HG03432 (cell line): ENCODE measurements around the gene PLEKHO1.
"Not testable (repeated sequence)": the region's sequence is repeated elsewhere in the genome, so short reads cannot be mapped to it uniquely, and the experiment has no call there.

Experiments used
- ATAC-seq: cut with Tn5 transposase; IDR thresholded peaks from one replicate; pipeline ENCODE4 v1.9.1; 2021; ENCODE audit warnings: mild to moderate bottlenecking, moderate library complexity; ENCODE audit not compliant: unreplicated experiment

Gene PLEKHO1

DNA sequence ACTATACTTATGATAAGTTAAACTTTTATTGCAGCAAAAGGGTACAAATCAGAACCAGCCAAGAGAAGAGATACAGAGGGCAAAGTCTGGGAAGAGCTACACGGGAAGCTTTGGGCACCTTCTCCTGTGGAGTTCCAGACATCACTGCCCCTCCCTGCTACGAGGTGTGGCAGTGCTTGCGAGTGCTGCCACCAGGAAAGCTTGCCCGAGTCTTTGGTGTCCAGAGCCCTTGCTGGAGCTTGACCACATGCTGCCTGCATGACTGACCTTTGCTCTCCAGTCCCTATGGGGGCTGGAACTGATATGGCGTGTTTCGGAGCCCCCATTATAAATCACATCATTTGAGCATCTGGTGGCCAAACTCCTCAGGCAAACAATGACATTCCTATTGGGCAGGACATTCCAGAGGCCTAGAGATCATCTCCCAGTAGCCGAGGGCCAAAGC, 23.4 kb downstream of the PLEKHO1 start:
- no peak for ATAC-seq

DNA sequence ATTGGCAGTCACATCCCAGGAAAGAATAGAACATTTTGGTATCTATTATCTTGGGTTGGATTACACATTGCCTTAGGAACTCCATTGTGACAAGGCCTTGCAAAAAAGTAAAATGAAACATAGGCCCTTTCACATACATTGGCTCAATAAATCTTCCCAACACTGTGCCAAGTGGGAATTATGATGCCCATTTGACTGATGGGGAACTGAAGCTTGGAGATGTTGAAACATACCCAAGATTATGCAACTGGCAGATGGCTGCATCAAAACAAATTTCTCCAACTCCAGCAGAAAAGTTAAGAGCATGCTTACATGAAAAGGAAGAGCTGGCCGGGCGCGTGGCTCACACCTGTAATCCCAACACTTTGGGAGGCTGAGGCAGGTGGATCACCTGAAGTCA, 26.9 kb downstream of the PLEKHO1 start:
- ATAC-seq, result no peak

DNA sequence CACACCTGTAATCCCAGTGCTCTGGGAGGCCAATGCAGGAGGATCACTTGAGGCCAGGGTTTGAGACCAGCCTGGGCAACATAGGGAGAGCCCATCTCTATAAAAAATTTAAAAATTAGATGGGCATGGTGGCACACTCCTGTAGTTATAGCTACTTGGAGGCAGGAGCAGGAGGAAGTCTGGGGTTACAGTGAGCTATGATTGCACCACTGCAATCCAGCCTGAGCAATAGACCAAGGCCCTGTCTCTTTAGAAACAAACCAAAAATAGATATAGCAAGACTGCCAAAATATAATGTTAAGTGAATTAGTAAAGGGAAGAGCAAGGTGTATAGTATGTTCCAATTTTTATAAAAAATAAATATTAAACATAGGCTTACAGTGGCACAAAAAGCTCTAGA, 28.8 kb downstream of the PLEKHO1 start:
- ATAC-seq, result no peak

DNA sequence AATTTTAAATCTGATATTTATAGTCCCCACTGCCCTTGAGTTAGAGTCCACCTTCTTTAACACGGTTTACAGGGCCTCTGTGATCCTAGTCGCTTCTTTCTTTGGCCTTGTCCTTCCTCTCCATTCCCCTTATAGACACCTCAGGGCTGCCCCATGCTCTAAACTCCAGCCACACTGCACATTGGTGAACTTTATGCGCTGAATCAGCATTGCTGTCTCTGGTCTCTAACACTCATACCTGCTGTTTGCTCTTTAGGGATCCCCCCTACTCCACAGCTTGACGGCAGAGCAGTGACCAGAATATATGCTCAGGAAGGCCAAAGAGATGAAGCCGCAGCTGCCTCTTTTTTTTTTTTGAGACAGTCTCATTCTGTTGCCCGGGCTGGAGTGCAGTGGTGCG, 30.2 kb downstream of the PLEKHO1 start:
- no peak for ATAC-seq

DNA sequence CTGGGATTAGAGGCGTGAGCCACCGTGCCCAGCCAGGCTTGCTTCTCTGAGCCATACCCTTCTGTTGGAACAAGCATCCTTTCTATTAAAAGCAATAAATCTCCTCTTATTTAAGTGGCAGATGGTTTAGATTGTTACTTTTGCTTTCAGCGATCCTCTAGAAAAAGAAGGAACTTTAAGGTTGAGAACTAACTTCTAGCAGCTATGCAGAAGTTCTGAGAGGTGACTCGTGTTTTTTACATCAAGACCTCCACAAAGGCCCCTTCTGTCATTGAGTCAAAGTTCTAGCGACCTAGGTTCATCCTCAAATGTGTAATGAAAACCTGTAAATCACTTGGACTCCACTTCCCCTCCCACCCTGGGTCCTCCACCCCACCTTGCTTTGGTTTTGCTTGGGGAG, 30.8 kb downstream of the PLEKHO1 start:
- ATAC-seq, result no peak

DNA sequence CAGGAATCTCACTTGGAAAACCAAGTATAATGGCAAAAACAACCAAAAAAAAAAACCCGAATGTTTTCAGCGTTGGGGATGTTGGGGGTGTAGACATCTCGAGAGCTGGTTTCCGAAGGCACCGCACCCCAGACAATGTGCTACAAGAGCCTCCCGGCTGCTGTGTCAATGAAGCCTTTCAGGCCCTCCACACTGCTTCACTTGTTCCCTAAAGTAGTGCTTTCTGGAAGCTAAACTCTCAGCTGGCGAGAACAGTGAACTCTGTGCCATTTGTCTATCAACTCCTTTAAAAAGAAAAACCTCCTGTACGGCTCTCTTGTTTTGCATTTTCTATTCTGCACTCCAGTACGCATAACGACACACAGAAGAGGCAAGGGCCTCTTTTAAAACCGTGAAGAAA, 32.5 kb downstream of the PLEKHO1 start:
- ATAC-seq, result no peak

DNA sequence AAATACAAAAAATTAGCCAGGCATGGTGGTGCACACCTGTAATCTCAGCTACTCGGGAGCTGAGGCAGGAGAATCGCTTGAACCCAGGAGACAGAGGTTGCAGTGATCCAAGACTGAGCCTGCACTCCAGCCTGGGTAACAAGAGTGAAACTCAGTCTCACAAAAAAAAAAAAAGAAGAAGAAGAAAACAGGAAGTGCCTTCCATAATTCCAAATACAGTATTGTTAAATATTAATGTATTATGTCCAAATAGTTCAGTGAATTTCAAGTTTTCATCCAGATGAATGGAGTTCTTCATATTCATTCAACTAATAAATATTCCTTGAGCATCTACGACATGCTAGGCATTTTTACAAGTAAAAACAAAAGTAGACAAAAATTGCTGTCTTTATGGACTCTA, 33.3 kb downstream of the PLEKHO1 start:
- ATAC-seq, result no peak

DNA sequence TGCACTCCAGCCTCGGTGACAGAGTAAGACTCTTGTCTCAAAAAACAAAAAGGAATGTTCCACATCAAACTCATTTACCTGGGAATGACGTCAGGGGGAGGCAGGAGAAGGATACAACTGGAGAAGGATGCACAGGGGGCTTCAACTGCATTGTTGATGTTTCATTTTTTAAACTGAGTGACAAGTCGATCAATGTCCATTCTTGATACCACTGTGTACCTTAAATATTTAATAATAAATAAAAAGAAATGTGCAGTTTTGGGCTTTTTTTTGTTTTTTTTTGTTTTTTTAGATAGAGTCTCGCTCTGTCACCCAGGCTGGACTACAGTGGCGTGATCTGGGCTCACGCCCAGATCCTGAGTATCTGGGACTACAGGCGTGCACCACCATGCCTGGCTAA, 35.8 kb downstream of the PLEKHO1 start:
- ATAC-seq, result no peak

DNA sequence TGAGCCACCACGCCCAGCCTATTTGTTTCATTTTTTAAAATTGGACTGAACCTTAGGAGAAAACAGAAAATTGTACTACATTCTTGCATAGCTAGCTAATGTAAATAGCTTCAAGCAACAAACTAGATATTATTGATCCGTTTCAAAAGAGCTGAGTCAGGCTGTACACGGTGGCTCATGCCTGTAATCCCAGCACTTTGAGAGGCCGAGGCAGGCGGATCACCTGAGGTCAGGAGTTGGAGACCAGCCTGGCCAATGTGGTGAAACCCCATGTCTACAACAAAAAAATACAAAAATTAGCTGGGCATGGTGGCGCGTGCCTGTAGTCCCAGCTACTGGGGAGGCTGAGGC, 36.7 kb downstream of the PLEKHO1 start:
- not testable (repeated sequence) for ATAC-seq

DNA sequence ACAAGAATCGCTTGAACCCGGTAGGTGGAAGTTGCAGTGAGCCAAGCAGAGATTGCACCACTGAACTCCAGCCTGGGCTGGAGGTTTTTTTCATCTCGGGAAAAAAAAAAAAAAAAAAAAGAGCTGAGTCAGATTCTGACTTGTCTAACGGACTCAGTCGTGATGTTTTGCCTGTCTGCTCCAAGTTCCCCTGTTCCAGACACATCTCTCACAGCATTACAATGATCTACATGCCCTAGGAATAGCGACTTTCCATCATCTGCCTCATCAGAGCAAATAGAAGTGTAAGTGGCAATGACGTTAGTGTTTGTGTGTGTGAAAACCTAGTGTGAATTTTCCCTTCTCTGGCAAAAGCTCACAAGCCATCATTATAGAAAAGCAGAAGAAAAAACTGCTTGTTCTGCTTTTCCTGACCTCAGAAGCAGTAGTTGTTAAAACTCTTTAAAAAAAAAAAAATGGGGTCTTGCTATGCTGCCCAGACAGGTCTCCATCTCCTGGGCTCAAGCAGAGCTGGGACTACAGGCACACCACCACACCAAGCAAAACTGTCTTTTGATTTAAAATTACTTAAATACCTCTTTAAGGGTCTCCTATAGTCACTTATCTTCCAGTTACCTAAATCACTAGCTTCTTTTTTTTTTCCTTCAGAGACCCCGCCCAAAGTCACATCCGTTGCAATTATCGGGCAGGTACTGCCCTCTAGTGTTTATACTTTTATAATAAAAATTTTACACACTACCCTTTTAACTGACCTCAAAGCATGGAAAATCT, 37.3 kb downstream of the PLEKHO1 start:
- no peak for ATAC-seq

DNA sequence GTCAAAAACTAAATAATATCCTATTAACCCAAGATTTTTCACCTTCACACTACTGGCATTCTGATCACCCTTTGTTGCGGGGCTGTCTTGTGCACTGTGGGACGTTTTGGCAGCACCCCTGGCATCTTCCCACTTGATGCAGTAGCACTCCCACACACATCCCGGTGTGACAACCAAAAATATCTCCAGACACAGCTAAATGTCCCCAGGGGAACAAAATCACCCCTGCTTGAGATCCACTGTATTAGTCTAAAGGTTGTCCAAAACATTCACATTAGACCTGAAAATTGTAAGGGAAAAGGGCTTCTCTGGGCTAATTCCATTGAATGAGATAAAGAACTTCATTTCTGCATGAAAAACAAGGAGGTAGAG, 37.8 kb downstream of the PLEKHO1 start:
- ATAC-seq, result no peak

DNA sequence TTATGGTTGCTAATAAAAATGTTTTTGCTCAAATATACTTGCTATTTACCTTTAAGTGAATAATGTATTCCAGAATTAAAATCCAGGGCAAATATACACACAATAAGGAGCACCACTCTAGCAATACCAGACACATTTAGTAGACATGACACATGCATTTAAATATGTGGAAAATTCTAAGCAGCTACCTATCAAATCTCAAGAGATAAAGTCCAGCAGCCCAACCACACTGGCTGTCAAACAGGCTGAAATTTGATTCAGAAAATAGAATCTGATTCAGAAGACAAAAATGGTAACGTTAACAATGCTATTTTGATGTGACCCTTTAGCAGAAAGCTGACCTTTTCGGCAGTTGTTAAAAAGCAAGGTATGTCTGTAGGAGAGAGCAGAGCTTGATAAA, 42.3 kb downstream of the PLEKHO1 start:
- no peak for ATAC-seq

DNA sequence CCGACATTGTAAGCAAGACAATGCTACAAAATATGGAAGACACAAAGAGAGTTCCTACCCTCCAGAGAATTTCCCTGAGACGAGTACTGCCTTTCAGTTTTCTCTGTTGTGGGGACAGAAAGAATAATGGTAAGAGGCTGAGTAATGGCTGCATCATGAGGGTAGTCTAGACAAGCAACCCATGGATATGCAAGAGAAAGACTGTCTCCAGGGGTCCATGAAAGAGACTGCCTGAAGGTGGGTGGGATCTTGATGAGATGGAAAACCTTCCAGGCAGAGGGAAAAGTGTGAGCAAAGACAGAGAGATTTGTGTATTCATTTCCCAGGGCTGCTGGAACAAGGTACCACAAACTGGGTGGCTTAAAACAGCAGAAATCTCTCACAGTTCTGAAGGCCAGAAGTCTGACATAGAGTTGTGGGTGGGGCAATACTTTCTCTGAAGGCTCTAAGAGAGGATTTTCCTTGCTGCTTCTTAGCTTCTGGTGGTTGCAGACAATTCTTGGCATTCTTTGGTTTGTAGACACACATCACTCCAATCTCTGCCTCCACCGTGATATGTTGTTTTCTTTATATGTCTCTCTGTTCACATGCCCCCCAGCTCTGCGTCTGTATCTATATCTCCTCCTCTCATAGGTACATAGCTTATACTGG, 44.8 kb downstream of the PLEKHO1 start:
- no peak for ATAC-seq

DNA sequence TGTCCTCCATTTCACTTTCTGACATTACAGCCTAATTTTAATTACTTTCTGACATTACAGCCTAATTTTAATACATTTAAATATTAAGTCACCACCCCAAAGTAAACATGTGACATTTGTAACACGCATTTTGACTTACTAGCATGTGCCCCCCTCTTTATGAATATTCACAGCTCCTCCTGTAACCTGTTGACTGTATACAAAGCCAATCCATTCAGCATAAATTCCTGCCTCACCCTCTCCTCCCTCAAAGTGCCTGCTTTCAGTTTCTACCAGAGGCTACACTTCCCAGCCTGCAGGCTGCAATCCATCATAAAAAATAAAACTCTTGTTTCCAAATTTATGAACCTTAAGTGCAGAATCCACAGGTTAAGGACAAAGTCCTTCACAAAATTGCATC, 46.7 kb downstream of the PLEKHO1 start:
- ATAC-seq, result no peak

DNA sequence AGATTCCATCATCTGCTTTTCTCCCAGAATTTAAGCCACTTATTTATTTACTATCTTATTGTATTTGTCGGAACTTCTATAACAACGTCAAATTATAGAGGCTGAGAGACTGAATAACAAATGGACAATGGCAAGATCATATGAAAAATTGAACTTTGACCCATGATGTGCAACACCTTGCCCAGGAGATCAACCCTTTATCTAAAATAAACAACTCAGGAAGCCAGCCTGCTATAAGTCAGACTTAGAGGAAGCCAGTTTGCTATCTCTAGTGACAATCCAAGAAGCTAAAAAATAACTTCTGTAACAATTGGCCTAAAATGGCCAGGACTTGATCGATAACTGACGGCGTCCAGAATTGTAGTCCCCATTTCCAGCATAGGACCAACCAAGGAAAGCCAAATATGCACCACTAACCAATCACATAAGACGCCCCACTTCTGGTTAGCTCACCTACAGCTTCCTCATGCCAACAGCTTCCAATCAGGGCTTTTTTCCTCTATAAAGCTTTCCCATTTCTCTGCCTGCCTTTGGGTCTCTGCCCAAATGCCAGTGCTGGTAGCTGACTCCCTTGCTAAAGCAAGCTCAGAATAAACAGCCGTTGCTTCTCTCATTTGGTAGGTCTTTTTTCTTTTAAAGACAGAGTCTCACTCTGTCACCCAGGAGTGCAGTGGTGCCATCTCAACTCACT, 57.7 kb downstream of the PLEKHO1 start:
- ATAC-seq, result no peak

DNA sequence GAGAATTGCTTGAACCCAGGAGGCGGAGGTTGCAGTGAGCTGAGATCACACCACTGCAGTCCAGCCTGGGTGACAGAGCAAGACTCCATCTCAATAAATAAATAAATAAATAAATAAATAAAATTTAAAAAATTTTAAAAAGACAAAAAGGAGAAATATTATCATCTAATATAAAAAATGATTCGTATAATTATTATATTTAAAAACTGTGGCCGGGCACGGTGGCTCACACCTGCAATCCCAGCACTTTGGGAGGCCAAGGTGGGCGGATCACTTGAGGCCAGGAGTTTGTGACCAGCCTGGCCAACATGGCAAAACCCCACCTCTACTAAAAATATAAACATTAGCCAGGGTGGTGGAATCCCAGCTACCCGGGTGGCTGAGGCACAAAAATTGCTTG, 58.7 kb downstream of the PLEKHO1 start:
- not testable (repeated sequence) for ATAC-seq
